GM23338 (cell line): ENCODE measurements around the gene MORC2.

Experiments
- CREB1 ChIP-seq: fragments of 250-450 bp; sonication (Bioruptor Pico); IDR thresholded peaks from 2 replicates; pipeline ENCODE4 v1.5.0; 2020; ENCODE audit warnings: low read depth, mild to moderate bottlenecking, moderate library complexity
- CTCF ChIP-seq, 2 experiments: fragments of 200-600 bp in 1 of 2; sonication (generic) in 1 of 2; conservative IDR thresholded peaks; 2 replicates each; pipeline versions ENCODE4 v1.5.1 to v1.6.1; 2016 to 2017; ENCODE audit warnings: antibody characterized with exemption in 2 of 2, low read depth in 2 of 2, mild to moderate bottlenecking in 2 of 2, moderate library complexity in 1 of 2
- ETS1 ChIP-seq: IDR thresholded peaks from 2 replicates; pipeline ENCODE4 v1.6.1; 2016; ENCODE audit warnings: antibody characterized with exemption
- EZH2 ChIP-seq: fragments of 200-600 bp; sonication (generic); IDR thresholded peaks from one replicate; pipeline ENCODE4 v1.8.0; 2017; ENCODE audit warnings: antibody characterized with exemption, mild to moderate bottlenecking, low read depth; ENCODE audit not compliant: unreplicated experiment
- EZH2phosphoT487 ChIP-seq: fragments of 200-600 bp; sonication (generic); IDR thresholded peaks from one replicate; pipeline ENCODE4 v1.8.1; 2018; ENCODE audit warnings: antibody characterized with exemption; ENCODE audit not compliant: unreplicated experiment
- JUNB ChIP-seq: IDR thresholded peaks from one replicate; pipeline ENCODE4 v1.6.1; 2016; ENCODE audit warnings: antibody characterized with exemption; ENCODE audit not compliant: unreplicated experiment
- NANOG ChIP-seq: IDR thresholded peaks from 2 replicates; pipeline ENCODE4 v1.6.1; 2016; ENCODE audit warnings: antibody characterized with exemption, borderline replicate concordance
- POLR2AphosphoS5 ChIP-seq: IDR thresholded peaks from 2 replicates; pipeline ENCODE4 v1.6.1; 2016; ENCODE audit warnings: antibody characterized with exemption, low read depth
- REST ChIP-seq: IDR thresholded peaks from one replicate; pipeline ENCODE4 v1.6.1; 2018; ENCODE audit warnings: antibody characterized with exemption; ENCODE audit not compliant: unreplicated experiment
- STAT1 ChIP-seq: IDR thresholded peaks from one replicate; pipeline ENCODE4 v1.6.1; 2016; ENCODE audit warnings: antibody characterized with exemption; ENCODE audit not compliant: unreplicated experiment
- ZNF114 ChIP-seq: fragments of 250-450 bp; sonication (Bioruptor Pico); IDR thresholded peaks from 2 replicates; pipeline ENCODE4 v1.5.0; 2020; ENCODE audit warnings: mild to moderate bottlenecking, moderate library complexity
- ZNF331 ChIP-seq: fragments of 250-450 bp; sonication (Bioruptor Pico); IDR thresholded peaks from 2 replicates; pipeline ENCODE4 v1.5.0; 2020; ENCODE audit warnings: low read depth, mild to moderate bottlenecking, moderate library complexity
- ZNF462 ChIP-seq: fragments of 250-450 bp; sonication (Bioruptor Pico); IDR thresholded peaks from 2 replicates; pipeline ENCODE4 v1.5.0; 2020; ENCODE audit warnings: mild to moderate bottlenecking, moderate library complexity

- TF ChIP-seq NANOG = no peak
- no peak for TF ChIP-seq CTCF (conservative IDR thresholded peaks at IDR 0.05; ENCODE audit: low read depth in 2 of 2)
- no peak for TF ChIP-seq REST
- TF ChIP-seq EZH2 = no peak
- no peak for TF ChIP-seq POLR2AphosphoS5
- no peak for TF ChIP-seq ETS1
- TF ChIP-seq CREB1 (CRISPR knock-in tag) = no peak
- TF ChIP-seq EZH2phosphoT487 = no peak
- TF ChIP-seq JUNB = no peak
- no peak for TF ChIP-seq ZNF331 (CRISPR knock-in tag)
- no peak for TF ChIP-seq ZNF462
- no peak for TF ChIP-seq STAT1
- TF ChIP-seq ZNF114 (CRISPR knock-in tag) = no peak
Measured at GRCh38 chr22:30906411-30906810, 62.2 kb downstream of the MORC2 start.
